Endodermal cell (in vitro differentiated cells): ENCODE data around the gene PIK3CD. TPM values are rescaled to one million over a fixed set of nuclear protein-coding genes. Genes with fewer than 3 reads are reported as not detected.

Experiments
- DNase-seq: peaks from one replicate; pipeline ENCODE4 v3.0.0-alpha.2; 2017
- H3K27ac ChIP-seq: 2 replicates; pipeline ENCODE4 v1.5.1; 2013; ENCODE audit warnings: mild to moderate bottlenecking, low read depth, low read length, moderate library complexity
- H3K27me3 ChIP-seq: 2 replicates; pipeline ENCODE4 v1.6.1; 2013; ENCODE audit warnings: mild to moderate bottlenecking, low read length, moderate library complexity; ENCODE audit not compliant: insufficient read depth, control insufficient read depth, poor library complexity, severe bottlenecking
- H3K36me3 ChIP-seq: 2 replicates; pipeline ENCODE4 v1.7.0; 2013; ENCODE audit warnings: mild to moderate bottlenecking, low read length, moderate library complexity; ENCODE audit not compliant: control insufficient read depth, insufficient read depth
- H3K4me1 ChIP-seq: one replicate; pipeline ENCODE4 v1.7.0; 2013; ENCODE audit warnings: low read length; ENCODE audit not compliant: control insufficient read depth, insufficient read depth
- H3K4me3 ChIP-seq: 2 replicates; pipeline ENCODE4 v1.5.1; 2013; ENCODE audit warnings: mild to moderate bottlenecking, low read length, moderate library complexity
- H3K9ac ChIP-seq: 2 replicates; pipeline ENCODE4 v1.6.1; 2013; ENCODE audit warnings: mild to moderate bottlenecking, low read length, moderate library complexity; ENCODE audit not compliant: poor library complexity, severe bottlenecking; ENCODE audit errors: extremely low read depth
- H3K9me3 ChIP-seq: 2 replicates; pipeline ENCODE4 v1.6.1; 2013; ENCODE audit warnings: mild to moderate bottlenecking, low read length, moderate library complexity; ENCODE audit not compliant: control insufficient read depth
- H3K27ac Mint-ChIP-seq: 2 replicates; pipeline ENCODE4 v1.8.0; 2020; ENCODE audit warnings: mixed read lengths
- H3K27me3 Mint-ChIP-seq: 2 replicates; pipeline ENCODE4 v1.8.0; 2021; ENCODE audit warnings: mild to moderate bottlenecking, mixed read lengths; ENCODE audit not compliant: insufficient read depth
- H3K36me3 Mint-ChIP-seq: 2 replicates; pipeline ENCODE4 v1.8.0; 2020; ENCODE audit warnings: low read depth, mixed read lengths
- H3K4me1 Mint-ChIP-seq: 2 replicates; pipeline ENCODE4 v1.8.0; 2020; ENCODE audit warnings: mixed read lengths
- H3K4me3 Mint-ChIP-seq: 2 replicates; pipeline ENCODE4 v1.8.0; 2020; ENCODE audit warnings: mild to moderate bottlenecking, moderate library complexity, mixed read lengths
- H3K9me3 Mint-ChIP-seq: 2 replicates; pipeline ENCODE4 v1.8.0; 2020; ENCODE audit warnings: mild to moderate bottlenecking, mixed read lengths
- WGBS, 2 experiments: methylation state at CpG; one replicate each; pipeline versions ENCODE4 v1.1.5 to v1.1.7; 2013; ENCODE audit warnings: missing lambda C conversion rate in 2 of 2, mixed read lengths in 1 of 2; ENCODE audit not compliant: insufficient coverage in 1 of 2, insufficient read length in 1 of 2; 5-methylcytosine and 5-hydroxymethylcytosine counted together
- total RNA-seq, 2 donors: library from RNA; stranded (reverse); fragmentation: NEBNext Ultra II Directional in 1 of 2; extraction: Animal tissue kit (Norgen Biotek cat#: 25700) in 1 of 2; gene quantifications; 2 replicates in 1 of 2; 3 replicates in 1 of 2; pipeline ENCODE4 v1.2.1, GENCODE V29; 2021
- TF ChIP-seq, protein P1 (sequence below): fragments of 200-600 bp; sonication (generic); conservative IDR thresholded peaks from 2 replicates; pipeline ENCODE4 v1.5.0; 2021; ENCODE audit warnings: antibody characterized with exemption, mild to moderate bottlenecking

Gene PIK3CD
- total RNA-seq, 2 donors from 2014 or later: 13.9 to 14.2 TPM

DNA sequence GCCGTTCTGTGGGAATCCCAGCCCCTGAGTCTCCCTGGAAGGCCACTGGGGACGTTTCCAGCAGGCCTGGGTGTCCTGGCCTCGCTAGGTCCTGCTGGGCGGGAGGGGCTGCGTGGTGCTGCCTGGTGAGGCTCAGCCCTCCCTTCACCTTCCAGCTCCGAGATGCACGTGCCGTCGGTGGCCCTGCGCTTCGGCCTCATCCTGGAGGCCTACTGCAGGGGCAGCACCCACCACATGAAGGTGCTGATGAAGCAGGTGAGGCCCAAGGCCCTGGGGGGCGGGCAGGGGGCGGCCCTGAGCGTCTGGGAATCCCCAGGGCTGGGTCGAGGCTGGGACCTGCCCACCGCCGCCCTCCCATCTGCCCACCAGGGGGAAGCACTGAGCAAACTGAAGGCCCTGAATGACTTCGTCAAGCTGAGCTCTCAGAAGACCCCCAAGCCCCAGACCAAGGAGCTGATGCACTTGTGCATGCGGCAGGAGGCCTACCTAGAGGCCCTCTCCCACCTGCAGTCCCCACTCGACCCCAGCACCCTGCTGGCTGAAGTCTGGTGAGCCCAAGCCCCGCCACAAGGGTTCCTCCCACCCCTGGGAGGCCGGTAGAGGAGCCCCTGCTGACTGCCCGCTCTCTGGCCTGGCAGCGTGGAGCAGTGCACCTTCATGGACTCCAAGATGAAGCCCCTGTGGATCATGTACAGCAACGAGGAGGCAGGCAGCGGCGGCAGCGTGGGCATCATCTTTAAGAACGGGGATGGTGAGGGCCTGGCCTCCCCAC is 70.3 kb downstream of the PIK3CD start:
- Mint-ChIP-seq H3K4me3 (no peak overlapping the region), H3K9me3 (peaks cover 10% of the 10 kb centered on the region), H3K27ac (no peak overlapping the region), H3K27me3 (no peaks in the 10 kb centered on the region), H3K4me1 (peaks cover 9% of the 10 kb centered on the region), H3K36me3 (peaks cover 33% of the 10 kb centered on the region)
- 76 to 84% methylated on average over 10 to 29 of the region's 29 CpGs for WGBS, 2 experiments
- DNase-seq: peak; percentile 96
- no peaks in the 10 kb centered on the region for H3K4me1 ChIP-seq
- TF ChIP-seq, protein P1, sequence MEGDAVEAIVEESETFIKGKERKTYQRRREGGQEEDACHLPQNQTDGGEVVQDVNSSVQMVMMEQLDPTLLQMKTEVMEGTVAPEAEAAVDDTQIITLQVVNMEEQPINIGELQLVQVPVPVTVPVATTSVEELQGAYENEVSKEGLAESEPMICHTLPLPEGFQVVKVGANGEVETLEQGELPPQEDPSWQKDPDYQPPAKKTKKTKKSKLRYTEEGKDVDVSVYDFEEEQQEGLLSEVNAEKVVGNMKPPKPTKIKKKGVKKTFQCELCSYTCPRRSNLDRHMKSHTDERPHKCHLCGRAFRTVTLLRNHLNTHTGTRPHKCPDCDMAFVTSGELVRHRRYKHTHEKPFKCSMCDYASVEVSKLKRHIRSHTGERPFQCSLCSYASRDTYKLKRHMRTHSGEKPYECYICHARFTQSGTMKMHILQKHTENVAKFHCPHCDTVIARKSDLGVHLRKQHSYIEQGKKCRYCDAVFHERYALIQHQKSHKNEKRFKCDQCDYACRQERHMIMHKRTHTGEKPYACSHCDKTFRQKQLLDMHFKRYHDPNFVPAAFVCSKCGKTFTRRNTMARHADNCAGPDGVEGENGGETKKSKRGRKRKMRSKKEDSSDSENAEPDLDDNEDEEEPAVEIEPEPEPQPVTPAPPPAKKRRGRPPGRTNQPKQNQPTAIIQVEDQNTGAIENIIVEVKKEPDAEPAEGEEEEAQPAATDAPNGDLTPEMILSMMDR: peak; percentile 95
- H3K9me3 ChIP-seq: peaks cover 12% of the 10 kb centered on the region
- H3K4me3 ChIP-seq: no peak overlapping the region
- no peaks in the 10 kb centered on the region for H3K27me3 ChIP-seq
- no peaks in the 10 kb centered on the region for H3K36me3 ChIP-seq
- no peak overlapping the region for H3K27ac ChIP-seq
- no peak overlapping the region for H3K9ac ChIP-seq

DNA sequence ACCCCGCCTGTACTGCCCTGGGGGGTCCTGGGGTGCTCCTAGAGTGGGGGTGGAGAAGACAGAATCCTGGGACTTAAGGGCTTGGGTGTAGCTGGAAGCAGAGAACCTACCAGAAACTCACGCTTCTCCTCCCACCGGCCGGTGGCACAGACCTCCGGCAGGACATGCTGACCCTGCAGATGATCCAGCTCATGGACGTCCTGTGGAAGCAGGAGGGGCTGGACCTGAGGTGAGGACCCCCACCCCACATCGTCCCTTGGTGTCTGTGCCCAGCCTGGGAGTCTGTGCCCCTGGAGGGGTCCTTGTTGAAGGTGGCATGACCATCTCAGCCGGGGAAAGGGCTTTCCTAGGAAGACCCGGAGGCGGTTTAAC is 70.8 kb downstream of the PIK3CD start:
- H3K27ac ChIP-seq: no peak overlapping the region
- H3K9me3 ChIP-seq: peaks cover 12% of the 10 kb centered on the region
- no peaks in the 10 kb centered on the region for H3K4me1 ChIP-seq
- Mint-ChIP-seq H3K27me3 (no peaks in the 10 kb centered on the region), H3K27ac (no peak overlapping the region), H3K36me3 (peaks cover 34% of the 10 kb centered on the region), H3K9me3 (peaks cover 10% of the 10 kb centered on the region), H3K4me3 (no peak overlapping the region), H3K4me1 (peaks cover 7% of the 10 kb centered on the region)
- H3K27me3 ChIP-seq: no peaks in the 10 kb centered on the region
- 95 to 96% methylated on average over 7 to 10 of the region's 10 CpGs for WGBS, 2 experiments
- DNase-seq: no peak
- no peak overlapping the region for H3K4me3 ChIP-seq
- H3K9ac ChIP-seq: no peak overlapping the region
- no peaks in the 10 kb centered on the region for H3K36me3 ChIP-seq
- TF ChIP-seq, protein P1: no peak

DNA sequence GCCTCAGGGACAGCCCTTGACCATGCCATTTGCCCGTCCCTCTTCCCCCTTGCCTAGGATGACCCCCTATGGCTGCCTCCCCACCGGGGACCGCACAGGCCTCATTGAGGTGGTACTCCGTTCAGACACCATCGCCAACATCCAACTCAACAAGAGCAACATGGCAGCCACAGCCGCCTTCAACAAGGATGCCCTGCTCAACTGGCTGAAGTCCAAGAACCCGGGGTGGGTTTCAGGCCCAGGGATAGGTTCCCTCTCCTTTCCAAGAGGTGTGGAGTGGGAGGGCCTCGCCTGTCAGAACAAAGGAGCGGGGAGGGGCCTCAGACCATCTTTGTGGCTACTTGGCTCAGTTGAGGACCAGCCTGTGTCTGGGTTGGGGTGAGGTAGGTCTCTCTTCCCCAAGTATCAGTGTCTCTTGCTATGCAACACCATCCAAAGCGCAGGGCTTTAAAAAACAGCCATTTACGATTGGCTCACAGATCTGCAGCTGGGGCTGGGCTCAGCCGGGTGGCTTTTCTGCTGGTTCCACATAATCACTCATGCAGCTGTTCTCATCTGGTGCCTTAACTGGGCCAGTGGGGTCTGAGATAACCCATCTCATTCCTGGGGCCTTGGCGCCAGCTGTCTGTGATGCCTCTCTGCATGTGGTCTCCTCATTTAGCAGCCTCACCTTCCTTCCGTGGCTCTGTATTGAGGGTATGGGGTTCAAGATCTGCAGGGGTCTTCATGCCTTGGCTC is 71.7 kb downstream of the PIK3CD start:
- Histone ChIP-seq H3K36me3 (peaks cover under 1% of the 10 kb centered on the region), H3K9ac (no peak overlapping the region), H3K4me1 (no peaks in the 10 kb centered on the region), H3K4me3 (no peak overlapping the region), H3K9me3 (peaks cover 12% of the 10 kb centered on the region), H3K27me3 (no peaks in the 10 kb centered on the region), H3K27ac (no peak overlapping the region)
- H3K9me3 Mint-ChIP-seq: peaks cover 10% of the 10 kb centered on the region
- H3K4me3 Mint-ChIP-seq: no peak overlapping the region
- H3K36me3 Mint-ChIP-seq: peaks cover 38% of the 10 kb centered on the region
- H3K4me1 Mint-ChIP-seq: no peaks in the 10 kb centered on the region
- no peak for DNase-seq
- WGBS, 2 experiments: 95% methylated on average over 10 to 14 of the region's 14 CpGs
- no peak overlapping the region for H3K27ac Mint-ChIP-seq
- H3K27me3 Mint-ChIP-seq: no peaks in the 10 kb centered on the region
- TF ChIP-seq, protein P1: no peak
